ENCODE data around the gene NTM. TPM values are rescaled to one million over a fixed set of nuclear protein-coding genes. Genes with fewer than 3 reads are reported as not detected.
"Not testable (repeated sequence)": the region's sequence is repeated elsewhere in the genome, so short reads cannot be mapped to it uniquely, and the experiment has no call there.

Gene NTM
- total RNA-seq, 2 donors from 2014 or later = not detected

- Mint-ChIP-seq H3K27me3 (peaks cover 25% of the 10 kb centered on the region), H3K4me1 (peaks cover 9% of the 10 kb centered on the region)
- ATAC-seq (replicated peaks) = peak; percentile 18
Measured at GRCh38 chr11:132349811-132350733, 979.7 kb downstream of the NTM start.

DNA sequence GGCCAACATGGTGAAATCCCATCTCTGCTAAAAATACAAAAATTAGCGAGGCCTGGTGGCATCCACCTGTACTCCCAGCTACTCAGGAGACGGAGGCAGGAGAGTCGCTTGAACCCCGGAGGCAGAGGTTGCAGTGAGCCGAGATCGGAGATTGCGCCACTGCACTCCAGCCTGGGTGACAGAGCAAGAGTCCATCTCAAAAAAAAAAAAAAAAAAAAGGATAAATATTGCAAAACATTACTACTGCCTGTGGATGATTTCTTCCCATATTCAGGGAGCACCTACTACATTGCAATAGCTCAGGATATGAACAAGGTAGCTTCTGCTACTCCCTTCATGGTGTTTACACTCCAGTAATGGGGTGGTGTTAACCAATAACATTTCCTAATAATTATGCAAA lies 980.6 kb downstream of the NTM start:
- Mint-ChIP-seq H3K27ac (no peak overlapping the region), H3K27me3 (peaks cover 21% of the 10 kb centered on the region), H3K4me3 (no peak overlapping the region), H3K9me3 (no peaks in the 10 kb centered on the region), H3K4me1 (peaks cover 7% of the 10 kb centered on the region), H3K36me3 (ENCODE audit: low read depth) (no peaks in the 10 kb centered on the region)
- ATAC-seq (replicated peaks) = no peak

More at GRCh38 chr11:132349811-132350733, 979.7 kb downstream of the NTM start:
- Mint-ChIP-seq H3K36me3 (ENCODE audit: low read depth) (no peaks in the 10 kb centered on the region), H3K27ac (no peak overlapping the region), H3K4me3 (no peak overlapping the region), H3K9me3 (no peaks in the 10 kb centered on the region)

DNA sequence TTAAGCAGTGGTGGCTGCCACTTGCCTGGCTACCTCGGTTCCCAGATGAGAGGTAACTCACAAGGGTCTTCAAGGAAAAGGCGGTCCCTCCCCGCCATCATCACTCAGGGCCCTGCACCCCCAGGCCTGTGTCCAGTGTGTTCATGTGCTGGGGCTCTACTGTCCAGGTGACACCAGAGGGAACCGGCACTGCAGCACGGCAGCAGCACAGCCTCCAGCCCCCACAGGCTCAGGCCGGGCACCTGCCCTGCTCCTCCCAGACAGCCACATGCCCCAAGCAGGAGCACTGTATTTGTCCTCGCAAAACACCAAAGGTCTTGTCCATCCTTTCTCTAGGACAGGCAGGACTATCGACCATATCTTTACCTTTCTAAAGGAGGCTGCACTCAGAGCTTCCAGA lies 982.1 kb downstream of the NTM start:
- no peak for ATAC-seq (replicated peaks)
- Mint-ChIP-seq H3K27me3 (peaks cover 18% of the 10 kb centered on the region), H3K4me1 (peaks cover 12% of the 10 kb centered on the region), H3K27ac (no peak overlapping the region), H3K4me3 (no peak overlapping the region), H3K9me3 (no peaks in the 10 kb centered on the region), H3K36me3 (ENCODE audit: low read depth) (no peaks in the 10 kb centered on the region)

GRCh38 chr11:132353255-132353654 lies 982.8 kb downstream of the NTM start:
- no peak for ATAC-seq (replicated peaks)

DNA sequence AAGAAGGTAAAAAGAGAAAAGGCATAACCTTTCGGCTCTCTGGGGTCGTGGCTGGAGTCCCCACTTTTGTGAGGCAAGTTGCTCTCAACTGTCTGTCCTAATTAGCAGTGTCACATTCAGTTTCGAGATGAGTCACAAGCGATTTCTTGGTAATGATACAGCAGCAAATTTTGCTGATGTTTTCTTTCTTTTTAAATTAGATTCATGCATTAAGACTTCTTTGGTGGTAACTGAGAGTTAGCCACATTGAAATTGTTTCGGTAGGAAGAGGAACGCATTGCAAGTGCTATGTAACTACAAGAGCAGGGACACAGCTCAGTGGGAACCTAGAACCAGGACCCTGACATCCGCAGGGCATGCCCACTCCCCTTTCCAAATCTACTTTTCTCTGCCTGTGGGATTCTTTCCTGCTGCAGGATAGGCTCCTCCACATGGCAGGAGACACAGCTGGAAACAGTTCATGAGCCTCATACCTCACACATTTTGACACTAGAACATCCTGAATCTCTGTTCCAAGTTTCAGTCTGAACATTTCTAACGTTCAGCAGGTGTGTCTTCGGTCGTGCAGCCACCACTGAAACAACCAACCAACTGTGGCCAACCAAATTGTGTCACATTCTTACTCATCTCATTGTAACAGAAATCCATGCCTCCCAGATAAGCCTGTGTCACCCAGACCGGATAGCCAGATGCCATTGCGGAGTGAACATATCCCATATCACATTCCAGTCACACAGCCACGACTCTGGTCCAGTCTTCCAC lies 987.6 kb downstream of the NTM start:
- peak overlapping the region; percentile 56 for H3K4me3 Mint-ChIP-seq
- peak; percentile 82 for ATAC-seq (replicated peaks)
- no peaks in the 10 kb centered on the region for H3K36me3 Mint-ChIP-seq (ENCODE audit: low read depth)
- no peaks in the 10 kb centered on the region for H3K9me3 Mint-ChIP-seq
- peaks cover 12% of the 10 kb centered on the region for H3K27me3 Mint-ChIP-seq
- H3K4me1 Mint-ChIP-seq = peaks cover 19% of the 10 kb centered on the region
- peak overlapping the region; percentile 84 for H3K27ac Mint-ChIP-seq

More at GRCh38 chr11:132353255-132353654, 982.8 kb downstream of the NTM start:
- Mint-ChIP-seq H3K27ac (no peak overlapping the region), H3K27me3 (peaks cover 14% of the 10 kb centered on the region), H3K4me1 (peaks cover 13% of the 10 kb centered on the region), H3K36me3 (ENCODE audit: low read depth) (no peaks in the 10 kb centered on the region), H3K9me3 (no peaks in the 10 kb centered on the region), H3K4me3 (no peak overlapping the region)

- H3K9me3 Mint-ChIP-seq = no peaks in the 10 kb centered on the region
- H3K36me3 Mint-ChIP-seq (ENCODE audit: low read depth) = no peaks in the 10 kb centered on the region
- peaks cover 13% of the 10 kb centered on the region for H3K27me3 Mint-ChIP-seq
- H3K4me1 Mint-ChIP-seq = peaks cover 19% of the 10 kb centered on the region
- no peak for ATAC-seq (replicated peaks)
- peak overlapping the region; percentile 84 for H3K27ac Mint-ChIP-seq
- peak overlapping the region; percentile 56 for H3K4me3 Mint-ChIP-seq
Measured at GRCh38 chr11:132358573-132358953, 988.1 kb downstream of the NTM start.

DNA sequence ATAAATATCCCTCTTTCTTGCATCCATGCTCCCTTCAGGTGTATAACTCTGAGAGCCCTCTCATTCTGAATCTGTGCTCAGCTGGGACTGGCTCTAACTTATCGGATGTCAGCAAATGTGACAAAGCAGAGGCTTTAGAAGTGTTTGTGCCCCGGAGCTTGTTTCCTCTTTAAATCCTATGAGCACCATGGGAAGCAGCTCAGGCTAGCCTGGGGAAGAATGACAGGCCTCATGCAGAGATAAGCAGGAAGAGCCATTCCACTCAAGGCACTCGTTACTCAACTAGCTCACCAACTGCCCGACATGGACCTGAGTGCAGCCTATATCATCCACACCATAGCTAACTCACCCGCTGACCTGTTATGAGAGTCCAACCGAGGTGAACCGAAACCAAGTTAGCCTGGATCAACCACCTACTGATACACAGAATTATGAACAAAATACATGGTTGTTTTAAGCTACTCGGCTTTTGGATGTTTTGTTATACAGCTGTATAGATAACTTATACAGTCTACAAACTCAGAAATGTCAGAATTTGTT lies 990.7 kb downstream of the NTM start:
- Mint-ChIP-seq H3K36me3 (ENCODE audit: low read depth) (no peaks in the 10 kb centered on the region), H3K9me3 (no peaks in the 10 kb centered on the region), H3K4me1 (peaks cover 19% of the 10 kb centered on the region), H3K27ac (no peak overlapping the region), H3K4me3 (no peak overlapping the region), H3K27me3 (peaks cover 16% of the 10 kb centered on the region)
- ATAC-seq (replicated peaks) = no peak

DNA sequence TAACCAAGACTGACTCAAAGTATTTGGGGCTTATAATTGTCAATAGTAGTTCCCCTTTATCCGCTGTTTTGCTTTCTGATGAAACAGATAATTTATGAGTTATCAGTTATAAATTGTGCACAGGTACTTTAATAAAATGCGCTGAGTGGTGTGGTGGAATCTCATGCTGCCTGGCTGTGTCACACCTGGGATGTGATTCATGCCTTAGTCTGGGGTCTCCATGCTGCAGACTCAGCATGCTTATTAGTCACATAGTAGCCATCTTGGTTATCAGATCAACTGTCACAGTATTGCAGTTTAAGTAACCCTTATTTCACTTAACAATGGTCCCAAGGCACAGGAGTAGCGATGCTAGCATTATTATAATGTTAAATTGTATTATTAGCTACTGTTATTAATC lies 995.2 kb downstream of the NTM start:
- Mint-ChIP-seq H3K9me3 (no peaks in the 10 kb centered on the region), H3K36me3 (ENCODE audit: low read depth) (no peaks in the 10 kb centered on the region), H3K4me1 (no peaks in the 10 kb centered on the region), H3K4me3 (no peak overlapping the region), H3K27ac (no peak overlapping the region), H3K27me3 (peaks cover 19% of the 10 kb centered on the region)
- no peak for ATAC-seq (replicated peaks)

GRCh38 chr11:132367293-132367692 lies 996.9 kb downstream of the NTM start:
- Mint-ChIP-seq H3K4me3 (no peak overlapping the region), H3K27ac (no peak overlapping the region), H3K36me3 (ENCODE audit: low read depth) (no peaks in the 10 kb centered on the region), H3K27me3 (peaks cover 19% of the 10 kb centered on the region), H3K9me3 (no peaks in the 10 kb centered on the region), H3K4me1 (no peaks in the 10 kb centered on the region)
- no peak for ATAC-seq (replicated peaks)

DNA sequence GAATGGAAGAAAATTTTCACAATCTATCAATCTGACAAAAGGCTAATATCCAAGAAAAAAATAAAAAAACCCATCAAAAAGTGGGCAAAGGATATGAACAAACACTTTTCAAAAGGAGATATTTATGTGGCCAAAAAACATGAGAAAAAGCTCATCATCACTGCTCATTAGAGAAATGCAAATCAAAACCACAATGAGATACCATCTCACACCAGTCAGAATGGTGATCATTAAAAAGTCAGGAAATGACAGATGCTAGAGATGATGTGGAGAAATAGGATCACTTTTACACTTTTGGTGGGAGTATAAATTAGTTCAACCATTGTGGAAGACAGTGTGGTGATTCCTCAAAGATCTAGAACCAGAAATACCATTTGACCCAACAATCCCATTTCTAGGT lies 999.7 kb downstream of the NTM start:
- not testable (repeated sequence) for H3K4me1 Mint-ChIP-seq; H3K36me3 Mint-ChIP-seq (ENCODE audit: low read depth); ATAC-seq (replicated peaks); H3K4me3 Mint-ChIP-seq; H3K9me3 Mint-ChIP-seq; H3K27ac Mint-ChIP-seq
- H3K27me3 Mint-ChIP-seq = peaks cover 21% of the 10 kb centered on the region

DNA sequence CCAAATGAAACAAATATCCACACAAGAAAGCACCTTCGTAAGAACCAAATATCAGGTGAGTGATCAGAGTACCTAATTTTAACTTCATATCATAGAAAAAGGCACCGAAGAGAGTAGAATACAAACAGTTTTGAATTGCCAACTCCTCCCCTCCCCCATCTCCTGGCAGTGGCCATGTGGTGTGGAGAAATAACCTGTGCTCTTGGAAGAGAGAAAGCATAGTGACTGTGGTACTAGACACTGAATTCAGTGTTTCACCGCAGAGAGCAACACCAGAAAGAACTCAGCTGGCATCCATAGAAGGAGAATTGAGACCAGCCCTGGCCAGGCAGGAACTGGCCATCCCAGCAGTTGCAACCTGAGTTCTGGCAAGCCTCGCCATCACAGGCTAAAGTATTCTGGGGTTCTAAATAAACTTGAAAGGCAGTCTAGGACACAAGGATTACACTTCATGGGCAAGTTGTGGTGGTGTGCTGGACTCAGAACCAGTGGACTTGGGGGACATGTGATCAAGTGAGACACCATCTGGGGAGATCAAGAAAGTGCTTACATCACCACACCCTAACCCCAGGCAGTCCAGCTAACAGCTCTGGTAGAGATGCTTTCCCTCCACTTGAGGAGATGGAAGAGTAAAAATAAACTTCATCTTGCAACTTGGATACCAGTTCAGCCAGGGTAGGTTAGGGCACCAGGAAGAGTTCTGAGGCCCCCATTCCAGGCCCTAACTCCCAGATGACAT lies 1003.2 kb downstream of the NTM start:
- Mint-ChIP-seq H3K36me3 (ENCODE audit: low read depth) (no peaks in the 10 kb centered on the region), H3K27me3 (peaks cover 10% of the 10 kb centered on the region), H3K9me3 (peaks cover 4% of the 10 kb centered on the region), H3K4me3 (no peak overlapping the region), H3K4me1 (no peaks in the 10 kb centered on the region), H3K27ac (no peak overlapping the region)
- ATAC-seq (replicated peaks) = no peak

- Mint-ChIP-seq H3K9me3 (peaks cover 7% of the 10 kb centered on the region), H3K36me3 (ENCODE audit: low read depth) (no peaks in the 10 kb centered on the region), H3K27ac (no peak overlapping the region), H3K4me1 (no peaks in the 10 kb centered on the region), H3K4me3 (no peak overlapping the region), H3K27me3 (peaks cover 10% of the 10 kb centered on the region)
- ATAC-seq (replicated peaks) = no peak
Measured at GRCh38 chr11:132379540-132379939, 1009.1 kb downstream of the NTM start.
